IMR-90 (cell line): ENCODE data around the gene FEN1. TPM values are rescaled to one million over a fixed set of nuclear protein-coding genes. Genes with fewer than 3 reads are reported as not detected.

Experiments used
- ATAC-seq: fragments of 200-7000 bp; cut with Tn5 transposase; 2 replicates; pipeline ENCODE4 v1.9.1; 2020; ENCODE audit warnings: low read depth, mild to moderate bottlenecking, moderate library complexity
- BruUV-seq: library from RNA; stranded (reverse); fragments of 400-500 nt; replicated peaks from 2 replicates; lab custom pipeline; 2021; lab: Mats Ljungman, UMichigan
- CTCF ChIA-PET: fragments of 300-600 bp; formaldehyde crosslinking; extraction: SDS; loops from one replicate; lab custom pipeline; 2021; ENCODE audit warnings: antibody characterized with exemption; lab: Yijun Ruan, JAX
- POLR2A ChIA-PET: fragments of 300-600 bp; sonication (Branson Sonifier 250); formaldehyde crosslinking; loops from one replicate; lab custom pipeline; 2022; ENCODE audit warnings: antibody characterized with exemption; ENCODE audit not compliant: unreplicated experiment; lab: Charles Lee
- DNase-seq: peaks from one replicate; pipeline ENCODE4 v3.0.0; 2013
- H2AFZ ChIP-seq: replicated peaks from 2 replicates; pipeline ENCODE3; 2013; ENCODE audit warnings: low read length, mild to moderate bottlenecking; ENCODE audit not compliant: poor library complexity
- H2AK5ac ChIP-seq: 2 replicates; pipeline ENCODE4 v1.6.1; 2013; ENCODE audit warnings: low read depth, low read length, inconsistent platforms
- H2AK9ac ChIP-seq: replicated peaks from 2 replicates; pipeline ENCODE3; 2013; ENCODE audit warnings: mild to moderate bottlenecking, low read depth, low read length, moderate library complexity; ENCODE audit not compliant: poor library complexity
- H2BK120ac ChIP-seq: 2 replicates; pipeline ENCODE4 v1.6.1; 2013; ENCODE audit warnings: low read depth, low read length, inconsistent platforms
- H2BK15ac ChIP-seq: 3 replicates; pipeline ENCODE4 v1.6.1; 2013; ENCODE audit warnings: low read depth, low read length, inconsistent platforms
- H2BK20ac ChIP-seq: 2 replicates; pipeline ENCODE4 v1.6.1; 2013; ENCODE audit warnings: low read depth, mild to moderate bottlenecking, inconsistent platforms, low read length, moderate library complexity
- H2BK5ac ChIP-seq: 2 replicates; pipeline ENCODE4 v1.6.1; 2013; ENCODE audit warnings: mild to moderate bottlenecking, low read depth, low read length, inconsistent platforms; ENCODE audit not compliant: poor library complexity, severe bottlenecking
- H3K14ac ChIP-seq: replicated peaks from 2 replicates; pipeline ENCODE4 v1.6.1; 2013; ENCODE audit warnings: low read depth, low read length, inconsistent platforms
- H3K18ac ChIP-seq: 2 replicates; pipeline ENCODE4 v1.6.1; 2013; ENCODE audit warnings: low read depth, low read length, control low read depth
- H3K23ac ChIP-seq: 2 replicates; pipeline ENCODE4 v1.6.1; 2013; ENCODE audit warnings: low read depth, low read length, inconsistent platforms
- H3K27ac ChIP-seq: 2 replicates; pipeline ENCODE4 v1.5.1; 2013; ENCODE audit warnings: mild to moderate bottlenecking, control low read depth, low read length; ENCODE audit not compliant: insufficient read depth
- H3K27me3 ChIP-seq: 2 replicates; pipeline ENCODE4 v1.6.1; 2013; ENCODE audit warnings: low read length; ENCODE audit not compliant: control insufficient read depth, insufficient read depth
- H3K36me3 ChIP-seq: 2 replicates; pipeline ENCODE4 v1.6.1; 2013; ENCODE audit warnings: low read length, mixed read lengths; ENCODE audit not compliant: control insufficient read depth, insufficient read depth
- H3K4ac ChIP-seq: 2 replicates; pipeline ENCODE4 v1.6.1; 2013; ENCODE audit warnings: low read depth, low read length, inconsistent platforms
- H3K4me1 ChIP-seq: 2 replicates; pipeline ENCODE4 v1.6.1; 2013; ENCODE audit warnings: low read length, mixed read lengths; ENCODE audit not compliant: control insufficient read depth, insufficient read depth
- H3K4me2 ChIP-seq: 2 replicates; pipeline ENCODE4 v1.6.1; 2013; ENCODE audit warnings: low read depth, mild to moderate bottlenecking, control low read depth, low read length, moderate library complexity
- H3K4me3 ChIP-seq: 2 replicates; pipeline ENCODE4 v1.5.1; 2013; ENCODE audit warnings: low read depth, mild to moderate bottlenecking, control low read depth, low read length, moderate library complexity; ENCODE audit not compliant: insufficient read depth
- H3K56ac ChIP-seq: 2 replicates; pipeline ENCODE4 v1.6.1; 2013; ENCODE audit warnings: low read length, inconsistent platforms; ENCODE audit not compliant: insufficient read depth; ENCODE audit errors: extremely low read depth
- H3K79me1 ChIP-seq, 2 experiments: 2 replicates each; pipeline ENCODE4 v1.6.1; 2013; ENCODE audit warnings: low read length in 2 of 2, inconsistent platforms in 1 of 2, low read depth in 1 of 2
- H3K9ac ChIP-seq: 2 replicates; pipeline ENCODE4 v1.6.1; 2013; ENCODE audit warnings: low read depth, low read length, control low read depth
- H3K9me1 ChIP-seq: 2 replicates; pipeline ENCODE4 v1.6.1; 2013; ENCODE audit warnings: low read length, inconsistent platforms; ENCODE audit not compliant: insufficient read depth
- H3K9me3 ChIP-seq: 2 replicates; pipeline ENCODE4 v1.6.1; 2013; ENCODE audit warnings: low read length; ENCODE audit not compliant: control insufficient read depth, insufficient read depth
- H4K20me1 ChIP-seq: 2 replicates; pipeline ENCODE4 v1.6.1; 2013; ENCODE audit warnings: low read length, inconsistent platforms; ENCODE audit not compliant: insufficient read depth
- H4K5ac ChIP-seq: 2 replicates; pipeline ENCODE4 v1.6.1; 2013; ENCODE audit warnings: mild to moderate bottlenecking, low read depth, low read length, control low read depth
- H4K8ac ChIP-seq, 2 experiments: 2 replicates each; pipeline ENCODE4 v1.6.1; 2013; ENCODE audit warnings: low read depth in 2 of 2, low read length in 2 of 2, control low read depth in 1 of 2, inconsistent platforms in 1 of 2
- H4K91ac ChIP-seq: 2 replicates; pipeline ENCODE4 v1.6.1; 2013; ENCODE audit warnings: low read depth, low read length, inconsistent platforms; ENCODE audit not compliant: insufficient read depth
- BHLHE40 ChIP-seq: fragments of 150-350 bp; IDR thresholded peaks from 2 replicates; pipeline ENCODE4 v1.6.1; 2016; ENCODE audit warnings: mild to moderate bottlenecking, low read depth, low read length
- CEBPB ChIP-seq: IDR thresholded peaks from 2 replicates; pipeline ENCODE4 v1.6.1; 2012; ENCODE audit warnings: low read depth, low read length, improper control_type of control experiment
- CHD1 ChIP-seq: IDR thresholded peaks from 2 replicates; pipeline ENCODE4 v1.6.1; 2012; ENCODE audit warnings: low read depth, low read length, improper control_type of control experiment
- FOS ChIP-seq: fragments of 150-350 bp; IDR thresholded peaks from 2 replicates; pipeline ENCODE4 v1.6.1; 2016; ENCODE audit warnings: low read depth, low read length
- MAFK ChIP-seq: IDR thresholded peaks from 2 replicates; pipeline ENCODE4 v1.6.1; 2012; ENCODE audit warnings: low read depth, low read length, improper control_type of control experiment
- MAZ ChIP-seq: IDR thresholded peaks from 2 replicates; pipeline ENCODE4 v1.6.1; 2012; ENCODE audit warnings: low read depth, mild to moderate bottlenecking, low read length, improper control_type of control experiment, moderate library complexity, borderline replicate concordance
- MXI1 ChIP-seq: IDR thresholded peaks from 2 replicates; pipeline ENCODE4 v1.6.1; 2012; ENCODE audit warnings: low read depth, mild to moderate bottlenecking, low read length, moderate library complexity, borderline replicate concordance
- NFE2L2 ChIP-seq: fragments of 150-350 bp; IDR thresholded peaks from 2 replicates; pipeline ENCODE4 v1.6.1; 2016; ENCODE audit warnings: low read depth, mild to moderate bottlenecking, low read length
- POLR2A ChIP-seq: IDR thresholded peaks from 2 replicates; pipeline ENCODE4 v1.6.1; 2012; ENCODE audit warnings: mild to moderate bottlenecking, low read depth, low read length
- RAD21 ChIP-seq: IDR thresholded peaks from 2 replicates; pipeline ENCODE4 v1.6.1; 2012; ENCODE audit warnings: low read length, improper control_type of control experiment
- SMC3 ChIP-seq: fragments of 150-350 bp; IDR thresholded peaks from 2 replicates; pipeline ENCODE4 v1.6.1; 2016; ENCODE audit warnings: low read depth, mild to moderate bottlenecking, antibody characterized with exemption, low read length, moderate library complexity
- WGBS, 2 experiments: methylation state at CpG; one replicate each; pipeline versions ENCODE4 v1.1.5 to v1.1.7; 2013; ENCODE audit warnings: missing lambda C conversion rate in 2 of 2; ENCODE audit not compliant: insufficient read length in 1 of 2; ENCODE audit errors: extremely low coverage in 2 of 2; 5-methylcytosine and 5-hydroxymethylcytosine counted together
- dilution Hi-C: fragments of 300-500 bp; cut with HindIII; formaldehyde crosslinking; loops from one replicate; pipeline ENCODE4 v1.14.3; 2018; ENCODE audit warnings: low sequenced_read_pairs; ENCODE audit not compliant: unreplicated experiment
- in situ Hi-C: fragments of 300-500 bp; cut with MboI; formaldehyde crosslinking; loops from 3 replicates; pipeline ENCODE4 v1.14.3; 2019; ENCODE audit warnings: low sequenced_read_pairs, inconsistent platforms, mixed read lengths
- intact Hi-C: fragments of 100-400 bp; cut with micrococcal nuclease; formaldehyde crosslinking; loops from 2 replicates; pipeline ENCODE4 v1.10.0; 2022
- polyA plus RNA-seq, 3 experiments: library from polyadenylated mRNA; depleted of rRNA; stranded (reverse); fragments of >200 nt; gene quantifications; 2 replicates each; pipeline ENCODE4 v1.2.3, GENCODE V29; 2012; ENCODE audit warnings: low replicate concordance in 1 of 3
- total RNA-seq: library from RNA; depleted of rRNA; stranded (reverse); fragments of >200 nt; gene quantifications from 2 replicates; pipeline ENCODE4 v1.2.3, GENCODE V29; 2012
- TF ChIP-seq, protein P1 (sequence below): fragments of 150-350 bp; IDR thresholded peaks from 2 replicates; pipeline ENCODE4 v1.6.1; 2016; ENCODE audit warnings: low read depth, mild to moderate bottlenecking, low read length, moderate library complexity, borderline replicate concordance
- TF ChIP-seq, protein P2 (sequence below): conservative IDR thresholded peaks from 2 replicates; pipeline ENCODE4 v1.5.1; 2012; ENCODE audit warnings: mild to moderate bottlenecking, low read depth, low read length, improper control_type of control experiment
- TF ChIP-seq, protein P3 (sequence below): fragments of 150-350 bp; IDR thresholded peaks from 2 replicates; pipeline ENCODE4 v1.6.1; 2017; ENCODE audit warnings: mild to moderate bottlenecking, antibody characterized with exemption, low read length, low read depth

Gene FEN1
- total and polyA plus RNA-seq, 2 of the 4 experiments (the other 2 are of a cell fraction), result 23.0 to 41.9 TPM

DNA sequence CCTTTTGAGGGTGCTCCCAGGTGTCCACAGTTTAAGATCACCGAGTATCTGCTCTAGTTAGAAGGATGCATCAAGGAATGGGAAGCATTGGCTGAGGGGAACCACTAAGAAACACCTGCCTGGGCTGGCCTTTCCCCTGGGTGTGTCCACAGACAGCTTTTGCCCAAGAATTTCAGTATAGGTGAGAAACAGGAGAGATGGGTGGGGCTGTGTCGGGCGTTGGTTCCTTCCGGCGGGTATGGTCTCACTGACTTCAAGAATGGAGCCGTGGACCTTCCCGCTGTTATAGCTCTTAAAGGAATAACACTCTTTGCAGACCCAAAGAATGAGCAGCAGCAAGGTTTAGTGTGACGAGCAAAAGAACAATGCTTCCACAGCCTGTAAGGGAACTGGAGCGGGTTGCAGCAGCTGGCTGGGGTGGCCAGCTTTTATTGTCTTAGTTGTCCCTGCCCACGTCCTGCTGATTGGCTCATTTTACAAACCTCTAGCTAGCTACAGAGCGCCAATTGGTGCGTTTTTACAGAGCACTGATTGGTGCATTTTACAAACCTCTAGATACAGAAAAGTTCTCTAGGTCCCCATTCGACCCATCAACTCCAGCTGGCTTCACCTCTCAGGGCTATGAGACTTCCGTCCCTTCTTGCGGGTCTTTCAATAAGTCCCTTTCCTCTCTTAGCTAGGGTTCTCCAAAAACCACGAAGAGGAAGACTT, 21.7 kb downstream of the FEN1 start:
- DNase-seq, result no peak
- Histone ChIP-seq H2AFZ (peak overlapping the region; percentile 95), H2AK9ac (peak overlapping the region; percentile 98), H3K36me3 (peaks cover 32% of the 10 kb centered on the region), H3K4me3 (peak overlapping the region; percentile 50), H3K27ac (peak overlapping the region; percentile 90), H3K18ac (peak overlapping the region; percentile 36), H3K4ac (peak overlapping the region; percentile 97), H3K4me2 (peak overlapping the region; percentile 81), H3K27me3 (no peaks in the 10 kb centered on the region), H2AK5ac (peak overlapping the region; percentile 91; the same call in 1 of the 2 replicates), H3K9ac (peak overlapping the region; percentile 82), H3K4me1 (peaks cover 3% of the 10 kb centered on the region; the same call in 1 of the 2 replicates), H2BK20ac (peak overlapping the region; percentile 96), H3K9me3 (no peaks in the 10 kb centered on the region), H3K14ac (peak overlapping the region; percentile 99), H4K20me1 (no peaks in the 10 kb centered on the region; the same call in 1 of the 2 replicates), H3K56ac (peak overlapping the region; percentile 76), H4K5ac (peak overlapping the region; percentile 53), H2BK15ac (peak overlapping the region; percentile 85; the same call in 2 of the 3 replicates), H3K79me1 (peaks cover 7 to 44% of the 10 kb centered on the region in 2 experiments; a peak in 3 of 4 replicates), H3K9me1 (peaks cover 14% of the 10 kb centered on the region), H3K23ac (peak overlapping the region; percentile 98), H2BK120ac (peak overlapping the region; percentile 91), H4K91ac (peak overlapping the region; percentile 90), H4K8ac (peak overlapping the region; percentile 89 to 98), H2BK5ac (peak overlapping the region; percentile 84)
- WGBS, 2 experiments, result 82% methylated on average over 9 of the region's 16 CpGs; no CpG with 5 or more reads in 1 of the 2 experiments
- in situ Hi-C loops (no loop called here), intact Hi-C loops (no loop called here), dilution Hi-C loops (no loop called here)
- POLR2A ChIA-PET, result interaction anchor here (0.8 to 1.5 kb wide), 3 partner anchors 9 to 23 kb away, joined by 3 to 7 read pairs (median 6); partner anchors contain the start of gene FADS2
- ATAC-seq, result no peak
- CTCF ChIA-PET, result interaction anchor here (0.7 to 1.4 kb wide), 4 partner anchors 9 to 268 kb away, joined by 3 read pairs; no protein-coding TSS in a partner anchor
- BruUV-seq, result no TSS peak
- TF ChIP-seq, protein P1, sequence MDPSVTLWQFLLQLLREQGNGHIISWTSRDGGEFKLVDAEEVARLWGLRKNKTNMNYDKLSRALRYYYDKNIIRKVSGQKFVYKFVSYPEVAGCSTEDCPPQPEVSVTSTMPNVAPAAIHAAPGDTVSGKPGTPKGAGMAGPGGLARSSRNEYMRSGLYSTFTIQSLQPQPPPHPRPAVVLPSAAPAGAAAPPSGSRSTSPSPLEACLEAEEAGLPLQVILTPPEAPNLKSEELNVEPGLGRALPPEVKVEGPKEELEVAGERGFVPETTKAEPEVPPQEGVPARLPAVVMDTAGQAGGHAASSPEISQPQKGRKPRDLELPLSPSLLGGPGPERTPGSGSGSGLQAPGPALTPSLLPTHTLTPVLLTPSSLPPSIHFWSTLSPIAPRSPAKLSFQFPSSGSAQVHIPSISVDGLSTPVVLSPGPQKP, result no peak
- TF ChIP-seq RAD21 (no peak), CHD1 (no peak), MAFK (no peak), SMC3 (no peak), FOS (no peak), CEBPB (no peak), BHLHE40 (no peak), POLR2A (no peak), MXI1 (no peak), MAZ (no peak), NFE2L2 (no peak)
- TF ChIP-seq, protein P2, sequence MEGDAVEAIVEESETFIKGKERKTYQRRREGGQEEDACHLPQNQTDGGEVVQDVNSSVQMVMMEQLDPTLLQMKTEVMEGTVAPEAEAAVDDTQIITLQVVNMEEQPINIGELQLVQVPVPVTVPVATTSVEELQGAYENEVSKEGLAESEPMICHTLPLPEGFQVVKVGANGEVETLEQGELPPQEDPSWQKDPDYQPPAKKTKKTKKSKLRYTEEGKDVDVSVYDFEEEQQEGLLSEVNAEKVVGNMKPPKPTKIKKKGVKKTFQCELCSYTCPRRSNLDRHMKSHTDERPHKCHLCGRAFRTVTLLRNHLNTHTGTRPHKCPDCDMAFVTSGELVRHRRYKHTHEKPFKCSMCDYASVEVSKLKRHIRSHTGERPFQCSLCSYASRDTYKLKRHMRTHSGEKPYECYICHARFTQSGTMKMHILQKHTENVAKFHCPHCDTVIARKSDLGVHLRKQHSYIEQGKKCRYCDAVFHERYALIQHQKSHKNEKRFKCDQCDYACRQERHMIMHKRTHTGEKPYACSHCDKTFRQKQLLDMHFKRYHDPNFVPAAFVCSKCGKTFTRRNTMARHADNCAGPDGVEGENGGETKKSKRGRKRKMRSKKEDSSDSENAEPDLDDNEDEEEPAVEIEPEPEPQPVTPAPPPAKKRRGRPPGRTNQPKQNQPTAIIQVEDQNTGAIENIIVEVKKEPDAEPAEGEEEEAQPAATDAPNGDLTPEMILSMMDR, result no peak
- TF ChIP-seq, protein P3, sequence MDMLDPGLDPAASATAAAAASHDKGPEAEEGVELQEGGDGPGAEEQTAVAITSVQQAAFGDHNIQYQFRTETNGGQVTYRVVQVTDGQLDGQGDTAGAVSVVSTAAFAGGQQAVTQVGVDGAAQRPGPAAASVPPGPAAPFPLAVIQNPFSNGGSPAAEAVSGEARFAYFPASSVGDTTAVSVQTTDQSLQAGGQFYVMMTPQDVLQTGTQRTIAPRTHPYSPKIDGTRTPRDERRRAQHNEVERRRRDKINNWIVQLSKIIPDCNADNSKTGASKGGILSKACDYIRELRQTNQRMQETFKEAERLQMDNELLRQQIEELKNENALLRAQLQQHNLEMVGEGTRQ, result no peak
